ENCODE data around the gene RTL10. TPM values are rescaled to one million over a fixed set of nuclear protein-coding genes. Genes with fewer than 3 reads are reported as not detected.

RTL10 gene
- total RNA-seq, 1 donor from 2014 or later = 16.6 TPM

DNA sequence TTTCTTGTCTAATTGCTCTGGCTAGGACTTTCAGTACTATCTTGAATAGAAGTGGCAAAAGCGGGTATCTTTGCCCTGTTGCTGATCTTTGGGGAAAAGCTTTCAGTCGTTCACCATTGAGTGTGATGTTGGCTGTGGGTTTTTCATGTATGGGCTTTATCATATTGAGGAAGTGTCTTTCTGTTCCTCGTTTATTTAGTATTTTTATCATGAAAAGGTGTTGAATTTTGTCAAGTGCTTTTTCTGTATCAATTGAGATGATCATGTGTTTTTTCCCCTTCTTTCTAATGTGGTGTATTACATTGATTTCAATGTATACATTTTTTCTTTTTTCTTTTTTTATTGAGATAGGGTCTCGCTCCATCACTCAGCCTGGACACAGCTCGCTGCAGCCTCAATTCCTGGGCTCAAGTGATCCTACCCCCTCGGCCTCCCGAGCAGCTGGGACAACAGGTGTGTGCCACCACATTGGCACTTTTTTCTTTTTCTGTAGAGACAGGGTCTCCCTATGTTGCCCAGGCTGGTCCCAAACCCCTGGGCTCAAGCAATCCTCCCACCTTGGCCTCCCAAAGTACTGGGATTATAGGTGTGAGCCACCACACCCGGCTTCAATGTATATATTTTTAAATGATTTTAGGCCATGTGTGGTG lies 5.3 kb upstream of the RTL10 start:
- Mint-ChIP-seq H3K4me1 (ENCODE audit: low read depth) (peaks cover 16% of the 10 kb centered on the region), H3K27me3 (ENCODE audit: low read depth) (no peaks in the 10 kb centered on the region), H3K4me3 (ENCODE audit: low read depth) (no peak overlapping the region), H3K36me3 (ENCODE audit: low read depth) (peaks cover 11% of the 10 kb centered on the region), H3K27ac (no peak overlapping the region), H3K9me3 (no peaks in the 10 kb centered on the region)
- no peak for DNase-seq (ENCODE audit: low spot score)
- intact Hi-C loops (cut with micrococcal nuclease) = loop anchor here (5.0 kb wide), 1 partner anchor 257 kb away; the partner anchor contains the start of genes RANBP1 and TRMT2A

DNA sequence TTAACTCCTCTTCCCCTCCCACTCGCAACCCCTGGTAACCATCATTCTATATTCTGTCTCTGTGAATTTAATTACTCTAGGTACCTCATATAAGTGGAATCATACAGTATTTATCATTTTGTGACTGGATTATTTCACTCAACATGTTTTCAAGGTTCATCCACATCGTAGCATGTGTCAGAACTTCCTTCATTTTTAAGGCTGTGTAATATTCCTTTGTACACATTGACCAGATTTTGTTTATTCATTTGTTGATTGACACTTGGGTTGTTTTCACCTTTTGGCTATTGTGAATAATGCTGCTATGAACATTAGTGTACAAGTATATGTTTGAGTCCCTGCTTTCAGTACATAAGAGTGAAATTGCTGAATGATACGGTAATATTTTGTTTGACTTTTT lies 2.7 kb upstream of the RTL10 start:
- Mint-ChIP-seq H3K9me3 (no peaks in the 10 kb centered on the region), H3K27ac (no peak overlapping the region), H3K36me3 (ENCODE audit: low read depth) (peaks cover 28% of the 10 kb centered on the region), H3K4me3 (ENCODE audit: low read depth) (peak overlapping the region; percentile 30), H3K27me3 (ENCODE audit: low read depth) (no peaks in the 10 kb centered on the region), H3K4me1 (ENCODE audit: low read depth) (peaks cover 33% of the 10 kb centered on the region)
- no peak for DNase-seq (ENCODE audit: low spot score)
- intact Hi-C loops (cut with micrococcal nuclease) = loop anchor here (5.0 kb wide), 1 partner anchor 260 kb away; the partner anchor contains the start of genes RANBP1 and TRMT2A

- peak; percentile 51 for DNase-seq (ENCODE audit: low spot score)
- intact Hi-C loops (cut with micrococcal nuclease) = loop anchor here (2.0 to 5.0 kb wide), 2 partner anchors 125 to 262 kb away; partner anchors contain the start of genes RANBP1 and TRMT2A
- H3K27ac Mint-ChIP-seq = peak overlapping the region; percentile 93
- H3K4me3 Mint-ChIP-seq (ENCODE audit: low read depth) = peak overlapping the region; percentile 98
- no peaks in the 10 kb centered on the region for H3K9me3 Mint-ChIP-seq
- H3K27me3 Mint-ChIP-seq (ENCODE audit: low read depth) = no peaks in the 10 kb centered on the region
- H3K4me1 Mint-ChIP-seq (ENCODE audit: low read depth) = peaks cover 35% of the 10 kb centered on the region
- peaks cover 33% of the 10 kb centered on the region for H3K36me3 Mint-ChIP-seq (ENCODE audit: low read depth)
Observed at GRCh38 chr22:19855504-19856409, 1.1 kb upstream of the RTL10 start.

DNA sequence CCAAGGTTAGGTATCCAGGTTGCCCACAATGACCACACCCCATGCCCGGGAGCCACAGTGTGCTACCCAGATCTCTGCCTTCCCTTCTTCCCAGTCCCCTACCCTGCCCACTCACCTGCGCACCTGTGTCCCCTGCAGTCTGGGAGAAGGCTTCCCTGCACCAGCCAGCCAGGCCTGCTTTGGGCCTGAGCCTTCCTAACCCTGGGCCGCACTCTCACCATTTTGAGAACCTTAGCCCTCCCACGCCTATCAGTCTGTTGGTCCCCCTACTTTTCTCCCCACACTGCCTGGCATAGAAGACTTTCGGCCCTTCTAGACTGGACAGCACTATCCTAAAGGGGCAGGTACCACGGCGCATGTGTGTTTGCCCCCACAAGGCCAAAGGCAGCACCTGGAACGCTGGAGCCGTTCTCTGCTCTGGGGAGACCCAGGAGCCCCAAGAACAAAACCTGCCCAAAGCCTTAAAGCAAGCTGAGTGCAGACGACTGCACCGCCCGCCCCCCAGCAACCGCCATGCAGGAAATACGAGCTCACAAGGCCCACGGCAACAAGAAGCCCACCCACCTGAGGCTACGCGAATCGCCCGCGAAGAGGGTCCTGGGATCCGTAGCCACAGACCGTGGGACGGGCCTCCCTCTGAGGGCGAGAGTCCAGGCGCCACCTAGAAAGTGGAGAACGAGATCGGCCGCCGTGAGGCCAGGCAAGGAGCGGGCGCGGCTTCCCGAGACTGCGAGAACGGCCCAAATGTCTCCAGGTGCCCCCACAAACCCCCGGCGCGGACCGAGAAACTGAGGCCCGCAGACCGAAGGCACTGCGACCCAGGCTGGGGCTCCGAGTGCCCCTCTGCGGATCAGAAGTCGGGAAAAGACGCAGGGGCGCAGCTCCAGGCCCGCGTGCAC lies 546 bp downstream of the RTL10 start:
- H3K27ac Mint-ChIP-seq = peak overlapping the region; percentile 93
- no peaks in the 10 kb centered on the region for H3K27me3 Mint-ChIP-seq (ENCODE audit: low read depth)
- intact Hi-C loops (cut with micrococcal nuclease) = loop anchor here (1.0 to 5.0 kb wide), 3 partner anchors 38 to 123 kb away; partner anchors contain the start of genes COMT and TXNRD2
- H3K9me3 Mint-ChIP-seq = no peaks in the 10 kb centered on the region
- peak overlapping the region; percentile 98 for H3K4me3 Mint-ChIP-seq (ENCODE audit: low read depth)
- peak; percentile 16 for DNase-seq (ENCODE audit: low spot score)
- H3K36me3 Mint-ChIP-seq (ENCODE audit: low read depth) = peaks cover 46% of the 10 kb centered on the region
- peaks cover 35% of the 10 kb centered on the region for H3K4me1 Mint-ChIP-seq (ENCODE audit: low read depth)

- intact Hi-C loops (cut with micrococcal nuclease) = loop anchor here (5.0 kb wide), 1 partner anchor 89 kb away; the partner anchor contains the start of genes COMT and TXNRD2
- Mint-ChIP-seq H3K4me1 (ENCODE audit: low read depth) (peaks cover 35% of the 10 kb centered on the region), H3K36me3 (ENCODE audit: low read depth) (peaks cover 50% of the 10 kb centered on the region), H3K27me3 (ENCODE audit: low read depth) (no peaks in the 10 kb centered on the region), H3K27ac (peak overlapping the region; percentile 93), H3K9me3 (no peaks in the 10 kb centered on the region), H3K4me3 (ENCODE audit: low read depth) (peak overlapping the region; percentile 98)
- no peak for DNase-seq (ENCODE audit: low spot score)
Observed at GRCh38 chr22:19853058-19853878, 1.4 kb downstream of the RTL10 start.

DNA sequence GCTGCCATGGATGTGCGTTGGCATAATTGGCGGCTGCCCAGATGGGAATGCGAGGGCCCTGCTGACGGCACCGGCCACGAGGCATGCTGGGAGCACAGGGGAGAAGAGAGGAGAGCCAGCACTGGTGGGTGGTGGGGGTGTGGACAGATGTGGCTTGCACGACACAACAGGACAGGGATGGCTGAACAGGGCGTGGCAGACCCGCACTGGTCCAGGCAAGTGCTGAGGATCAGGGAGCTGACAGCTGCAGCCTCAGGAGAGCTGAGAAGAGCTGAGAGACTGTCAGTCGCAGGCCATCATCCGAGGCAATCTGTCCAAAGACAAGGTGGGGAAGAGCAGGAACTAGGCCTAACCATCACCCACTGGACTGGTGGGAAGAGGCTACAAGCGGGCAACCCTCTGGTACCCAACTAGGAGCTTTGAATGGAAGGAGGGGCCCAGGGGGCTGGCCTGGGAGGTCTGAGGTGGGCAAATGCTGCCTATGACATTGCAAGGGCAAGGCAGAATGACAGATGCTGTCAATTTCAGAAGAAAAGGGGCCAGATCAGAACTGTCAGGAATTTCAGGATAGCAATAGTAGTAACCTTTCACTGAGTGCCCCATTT lies 2.4 kb downstream of the RTL10 start:
- peaks cover 7% of the 10 kb centered on the region for H3K9me3 Mint-ChIP-seq
- H3K27ac Mint-ChIP-seq = no peak overlapping the region
- intact Hi-C loops (cut with micrococcal nuclease) = loop anchor here (5.0 kb wide), 1 partner anchor 90 kb away; the partner anchor contains the start of genes COMT and TXNRD2
- peaks cover 31% of the 10 kb centered on the region for H3K4me1 Mint-ChIP-seq (ENCODE audit: low read depth)
- DNase-seq (ENCODE audit: low spot score) = no peak
- H3K4me3 Mint-ChIP-seq (ENCODE audit: low read depth) = peak overlapping the region; percentile 98
- H3K27me3 Mint-ChIP-seq (ENCODE audit: low read depth) = no peaks in the 10 kb centered on the region
- H3K36me3 Mint-ChIP-seq (ENCODE audit: low read depth) = peaks cover 52% of the 10 kb centered on the region

DNA sequence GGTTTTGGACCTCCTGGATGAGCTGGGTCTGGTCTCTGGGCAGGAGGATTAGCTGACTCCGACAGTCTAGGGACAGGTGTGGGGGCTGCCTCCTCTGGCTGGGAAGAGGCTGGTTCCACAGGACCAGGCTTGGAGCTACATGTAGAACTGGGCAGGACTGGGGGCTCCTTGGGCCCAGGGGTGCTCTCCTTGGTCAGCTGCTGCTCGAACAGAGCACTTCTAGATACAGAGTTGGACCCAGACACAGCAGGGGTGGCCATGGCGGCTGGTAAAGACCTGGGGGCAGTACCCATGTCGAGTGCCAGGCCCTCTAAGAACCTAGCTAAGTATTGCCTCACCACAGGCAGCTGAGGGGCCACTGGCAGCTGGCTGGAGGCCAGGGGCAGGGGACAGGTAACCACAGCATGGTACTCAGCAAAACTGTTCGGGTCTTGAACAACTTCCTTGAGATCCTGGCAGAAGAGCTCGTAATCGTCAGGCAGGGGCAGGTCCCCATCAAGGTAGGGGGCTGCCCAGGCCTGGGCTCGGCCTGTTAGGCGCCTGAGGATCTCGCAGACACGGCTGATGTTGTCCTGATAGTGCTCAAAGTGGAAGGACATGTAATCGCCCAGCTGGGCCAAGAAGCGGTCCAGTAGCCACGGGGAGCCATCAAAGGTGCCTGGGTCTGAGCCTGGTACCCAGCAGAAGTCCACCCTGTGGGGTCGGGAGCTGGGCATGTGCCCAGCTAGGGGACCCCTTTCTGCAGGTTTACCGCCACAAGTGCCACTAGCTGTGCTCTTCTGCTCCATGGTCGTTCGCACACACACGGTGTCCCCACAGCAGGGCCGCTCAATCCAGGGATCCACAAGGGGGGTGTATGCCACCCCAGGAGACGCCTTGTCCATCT lies 3.1 kb downstream of the RTL10 start:
- Mint-ChIP-seq H3K27me3 (ENCODE audit: low read depth) (no peaks in the 10 kb centered on the region), H3K27ac (no peak overlapping the region), H3K4me3 (ENCODE audit: low read depth) (peak overlapping the region; percentile 98), H3K4me1 (ENCODE audit: low read depth) (peaks cover 24% of the 10 kb centered on the region), H3K9me3 (peaks cover 7% of the 10 kb centered on the region), H3K36me3 (ENCODE audit: low read depth) (peaks cover 48% of the 10 kb centered on the region)
- intact Hi-C loops (cut with micrococcal nuclease) = loop anchor here (5.0 kb wide), 1 partner anchor 91 kb away; the partner anchor contains the start of genes COMT and TXNRD2
- no peak for DNase-seq (ENCODE audit: low spot score)

- H3K27ac Mint-ChIP-seq = no peak overlapping the region
- peaks cover 52% of the 10 kb centered on the region for H3K36me3 Mint-ChIP-seq (ENCODE audit: low read depth)
- DNase-seq (ENCODE audit: low spot score) = no peak
- H3K9me3 Mint-ChIP-seq = peaks cover 7% of the 10 kb centered on the region
- no peak overlapping the region for H3K4me3 Mint-ChIP-seq (ENCODE audit: low read depth)
- no peaks in the 10 kb centered on the region for H3K27me3 Mint-ChIP-seq (ENCODE audit: low read depth)
- peaks cover 19% of the 10 kb centered on the region for H3K4me1 Mint-ChIP-seq (ENCODE audit: low read depth)
- intact Hi-C loops (cut with micrococcal nuclease) = loop anchor here (5.0 kb wide), 1 partner anchor 92 kb away; the partner anchor contains the start of genes COMT and TXNRD2
Observed at GRCh38 chr22:19850763-19851109, 3.9 kb downstream of the RTL10 start.

DNA sequence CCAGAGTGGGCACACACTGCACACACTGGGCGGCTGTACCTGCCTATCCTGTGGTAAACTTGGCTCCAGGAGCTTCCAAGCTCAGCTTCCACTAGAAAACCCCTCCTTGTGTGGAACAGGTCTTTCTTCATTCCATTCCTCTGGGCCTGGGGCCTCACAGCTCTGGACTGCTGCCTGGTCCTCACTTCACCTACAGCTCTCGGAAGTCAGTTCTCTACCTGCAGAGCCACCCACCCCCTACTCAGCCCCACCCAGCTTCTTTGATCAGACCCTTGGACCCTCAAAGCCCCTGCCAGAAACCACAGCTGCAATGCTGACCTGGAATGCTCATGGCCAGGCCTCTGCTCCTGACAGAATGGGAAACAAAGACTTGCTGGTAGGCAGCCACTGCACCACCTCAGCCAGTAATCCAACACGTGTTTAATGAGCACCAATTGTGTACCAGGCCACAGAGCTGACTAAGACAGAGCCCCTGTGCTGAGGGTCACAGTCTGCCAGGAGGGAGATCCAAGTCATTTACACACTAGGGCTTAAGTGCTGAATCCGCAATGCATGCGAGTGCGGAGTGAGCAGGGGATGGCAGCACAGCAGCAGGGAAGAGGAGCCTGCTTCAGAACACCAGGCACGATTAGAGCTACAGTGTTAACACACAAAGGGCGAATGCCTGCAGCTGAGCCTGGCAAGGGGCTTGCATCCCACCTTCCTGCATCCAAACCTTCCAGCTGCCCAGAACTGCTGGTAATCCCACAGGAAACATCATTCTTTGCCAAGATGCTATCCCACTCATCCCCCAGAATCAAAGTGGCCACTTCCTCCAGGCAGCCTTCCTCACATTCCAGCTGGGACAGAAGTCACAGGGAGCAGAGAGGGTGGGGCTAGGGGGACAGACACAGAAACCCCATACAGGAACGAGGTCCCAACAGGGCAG lies 4.6 kb downstream of the RTL10 start:
- H3K4me3 Mint-ChIP-seq (ENCODE audit: low read depth) = no peak overlapping the region
- peaks cover 54% of the 10 kb centered on the region for H3K36me3 Mint-ChIP-seq (ENCODE audit: low read depth)
- intact Hi-C loops (cut with micrococcal nuclease) = loop anchor here (5.0 kb wide), 1 partner anchor 92 kb away; the partner anchor contains the start of genes COMT and TXNRD2
- H3K4me1 Mint-ChIP-seq (ENCODE audit: low read depth) = peaks cover 19% of the 10 kb centered on the region
- H3K27me3 Mint-ChIP-seq (ENCODE audit: low read depth) = no peaks in the 10 kb centered on the region
- H3K27ac Mint-ChIP-seq = no peak overlapping the region
- DNase-seq (ENCODE audit: low spot score) = no peak
- peaks cover 7% of the 10 kb centered on the region for H3K9me3 Mint-ChIP-seq
